ENCODE data around the gene PRDX6.
"Not testable (repeated sequence)": the region's sequence is repeated elsewhere in the genome, so short reads cannot be mapped to it uniquely, and the experiment has no call there.

DNA sequence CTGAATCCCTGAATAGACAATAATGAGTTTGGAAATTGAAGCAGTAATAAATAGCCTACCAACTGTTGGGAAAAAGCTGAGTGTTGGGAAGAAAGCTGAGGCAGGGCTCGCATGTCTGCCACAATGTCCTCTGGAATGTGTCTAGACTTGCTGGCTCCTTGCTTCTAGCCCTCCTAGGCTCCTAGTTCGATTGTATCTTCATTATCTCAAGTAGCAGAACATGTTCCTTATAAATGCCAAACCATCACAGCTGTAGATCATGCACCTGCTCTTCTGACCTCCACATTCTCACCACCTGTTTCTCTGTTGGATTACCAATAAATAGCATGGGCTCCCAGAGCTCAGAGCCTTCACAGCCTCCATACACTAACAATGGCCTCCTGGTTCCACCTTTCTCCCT lies 12.9 kb upstream of the PRDX6 start:
- TF ChIP-seq, protein P1, sequence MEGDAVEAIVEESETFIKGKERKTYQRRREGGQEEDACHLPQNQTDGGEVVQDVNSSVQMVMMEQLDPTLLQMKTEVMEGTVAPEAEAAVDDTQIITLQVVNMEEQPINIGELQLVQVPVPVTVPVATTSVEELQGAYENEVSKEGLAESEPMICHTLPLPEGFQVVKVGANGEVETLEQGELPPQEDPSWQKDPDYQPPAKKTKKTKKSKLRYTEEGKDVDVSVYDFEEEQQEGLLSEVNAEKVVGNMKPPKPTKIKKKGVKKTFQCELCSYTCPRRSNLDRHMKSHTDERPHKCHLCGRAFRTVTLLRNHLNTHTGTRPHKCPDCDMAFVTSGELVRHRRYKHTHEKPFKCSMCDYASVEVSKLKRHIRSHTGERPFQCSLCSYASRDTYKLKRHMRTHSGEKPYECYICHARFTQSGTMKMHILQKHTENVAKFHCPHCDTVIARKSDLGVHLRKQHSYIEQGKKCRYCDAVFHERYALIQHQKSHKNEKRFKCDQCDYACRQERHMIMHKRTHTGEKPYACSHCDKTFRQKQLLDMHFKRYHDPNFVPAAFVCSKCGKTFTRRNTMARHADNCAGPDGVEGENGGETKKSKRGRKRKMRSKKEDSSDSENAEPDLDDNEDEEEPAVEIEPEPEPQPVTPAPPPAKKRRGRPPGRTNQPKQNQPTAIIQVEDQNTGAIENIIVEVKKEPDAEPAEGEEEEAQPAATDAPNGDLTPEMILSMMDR (IDR thresholded peaks at IDR 0.05): not testable (repeated sequence)
- TF ChIP-seq POLR2AphosphoS5, POLR2A, EP300 (IDR thresholded peaks at IDR 0.05): not testable (repeated sequence)

Data from upper lobe of left lung (tissue), 4 donors.